Ovary (tissue), 3 donors: Measurements from ENCODE around the gene GABBR2.

Experiments used
- CTCF ChIP-seq, 3 donors: fragments of 450-650 bp in 2 of 3; fragments of 200-600 bp in 1 of 3; IDR thresholded peaks; one replicate each; pipeline versions ENCODE4 v1.5.1 to v1.8.0; 2016 to 2022; ENCODE audit warnings: antibody characterized with exemption in 3 of 3, mild to moderate bottlenecking in 1 of 3
- EP300 ChIP-seq: sonication (generic); formaldehyde crosslinking; IDR thresholded peaks from one replicate; pipeline ENCODE4 v1.6.1; 2017; ENCODE audit warnings: antibody characterized with exemption
- POLR2A ChIP-seq: fragments of 450-650 bp; IDR thresholded peaks from one replicate; pipeline ENCODE4 v1.6.1; 2017; ENCODE audit warnings: antibody characterized with exemption, mild to moderate bottlenecking, moderate library complexity
- donor health status: DM: no; HTN: no; CAD: no.

GRCh38 chr9:98491231-98491651, 217.5 kb downstream of the GABBR2 start:
- TF ChIP-seq POLR2A (no peak), CTCF (IDR thresholded peaks at IDR 0.05) (no peak), EP300 (no peak)
